GM21526 (cell line): ENCODE results near the gene RNU1-3.
"Not testable (repeated sequence)": the region's sequence is repeated elsewhere in the genome, so short reads cannot be mapped to it uniquely, and the experiment has no call there.

Source experiments
- ATAC-seq: cut with Tn5 transposase; IDR thresholded peaks from one replicate; pipeline ENCODE4 v1.9.1; 2021; ENCODE audit warnings: moderate library complexity; ENCODE audit not compliant: unreplicated experiment, low FRiP score

The RNU1-3 gene

DNA sequence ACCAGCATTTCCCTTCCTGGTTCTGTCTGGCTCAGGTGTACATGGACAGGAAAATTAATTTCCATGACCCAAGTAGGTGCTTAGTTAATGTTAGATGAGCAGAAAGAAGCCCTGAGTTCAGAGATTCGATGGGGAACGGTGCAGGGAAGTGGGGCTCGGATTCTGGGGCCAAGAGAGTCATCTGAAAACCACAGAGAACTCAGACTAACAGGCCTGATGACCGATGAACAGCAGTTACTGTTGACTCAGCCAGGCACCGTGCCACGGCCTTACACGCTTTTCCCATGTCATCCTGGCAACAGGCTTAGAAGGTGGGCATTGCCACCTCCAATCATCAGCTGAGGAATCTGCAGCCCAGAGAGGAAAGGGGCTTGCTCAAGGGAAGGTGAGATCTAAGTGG lies 43.4 kb downstream of the RNU1-3 start:
- ATAC-seq = not testable (repeated sequence)

DNA sequence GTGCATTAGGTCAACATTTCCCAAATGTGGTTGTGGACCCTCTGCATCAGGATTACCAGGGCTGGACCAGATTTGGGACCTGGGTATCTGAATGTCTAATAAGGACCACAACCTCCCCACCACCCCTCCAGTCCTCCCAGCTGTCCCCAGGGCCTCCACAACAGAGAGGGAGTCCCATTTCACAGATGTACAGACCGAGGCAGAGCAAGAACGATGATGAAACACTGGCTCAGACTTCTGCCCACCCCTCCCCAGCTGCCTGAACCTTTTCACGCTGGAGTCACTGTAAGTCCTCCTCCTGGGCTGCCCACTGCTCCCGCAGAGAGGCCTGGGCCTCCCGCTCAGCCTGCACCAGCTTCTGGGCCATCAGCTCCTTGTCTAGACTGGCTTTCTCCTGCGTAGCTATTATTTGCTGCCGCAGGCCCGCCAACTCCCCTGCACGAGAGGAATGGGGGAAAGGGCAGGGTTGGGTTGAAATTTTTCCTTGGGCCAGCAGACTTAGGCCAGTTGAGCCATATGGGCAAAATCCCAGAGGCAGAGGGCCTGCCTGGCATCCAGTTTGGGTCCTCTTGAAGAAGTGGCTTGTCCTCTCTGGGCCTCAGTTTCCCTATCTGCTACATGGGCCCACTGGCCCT lies 45.0 kb downstream of the RNU1-3 start:
- ATAC-seq = not testable (repeated sequence)

DNA sequence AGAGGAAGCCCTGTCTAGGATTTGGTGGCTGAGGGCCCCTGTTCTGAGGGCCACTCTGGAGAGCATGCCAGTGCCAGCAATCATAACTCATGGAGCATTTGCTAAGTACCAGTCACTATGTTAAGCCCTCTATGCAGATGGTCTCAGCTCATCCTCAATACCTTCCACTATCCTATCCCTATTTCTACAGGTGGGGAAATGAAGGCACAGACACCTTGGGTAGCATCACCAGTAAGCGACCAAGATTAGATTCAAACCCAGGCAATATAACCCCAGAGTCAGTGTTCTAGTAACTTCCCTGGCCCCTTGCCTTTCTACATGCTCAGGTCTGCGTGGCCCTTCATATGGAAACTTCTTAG lies 45.5 kb downstream of the RNU1-3 start:
- no peak for ATAC-seq

DNA sequence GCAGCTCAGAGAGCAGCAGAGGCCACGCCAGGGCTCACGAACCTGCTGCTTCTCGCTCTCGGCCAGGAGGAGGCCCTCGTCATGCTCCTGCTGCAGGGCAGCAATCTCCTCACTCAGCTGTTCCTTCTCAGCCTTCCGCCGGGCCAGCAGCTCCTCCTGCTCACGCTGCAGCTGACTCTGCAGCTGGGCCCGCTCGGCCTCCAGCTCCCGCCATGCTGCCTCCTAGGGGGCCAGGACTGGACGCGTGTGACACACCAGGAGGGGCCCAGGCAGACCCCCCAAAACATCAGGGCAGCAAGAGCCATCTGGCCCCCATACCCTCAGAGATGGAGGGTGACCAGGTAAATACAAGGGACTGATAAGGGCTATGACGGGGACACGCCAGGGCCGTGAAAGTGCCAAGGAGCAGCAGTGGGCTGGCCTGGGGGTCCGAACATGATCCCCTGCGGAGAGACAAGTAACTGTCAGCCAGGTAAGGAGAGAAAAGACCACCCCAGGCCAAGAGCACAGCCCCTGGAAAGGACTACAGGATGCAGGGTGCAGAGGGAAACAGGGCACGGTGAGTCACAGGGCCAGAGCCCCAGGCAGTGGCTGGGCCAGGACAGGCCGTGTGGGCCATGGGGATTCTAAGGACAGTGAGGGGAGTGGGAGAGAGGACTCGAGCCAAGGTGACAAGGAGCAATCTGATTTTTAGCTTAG lies 46.8 kb downstream of the RNU1-3 start:
- ATAC-seq = not testable (repeated sequence)

DNA sequence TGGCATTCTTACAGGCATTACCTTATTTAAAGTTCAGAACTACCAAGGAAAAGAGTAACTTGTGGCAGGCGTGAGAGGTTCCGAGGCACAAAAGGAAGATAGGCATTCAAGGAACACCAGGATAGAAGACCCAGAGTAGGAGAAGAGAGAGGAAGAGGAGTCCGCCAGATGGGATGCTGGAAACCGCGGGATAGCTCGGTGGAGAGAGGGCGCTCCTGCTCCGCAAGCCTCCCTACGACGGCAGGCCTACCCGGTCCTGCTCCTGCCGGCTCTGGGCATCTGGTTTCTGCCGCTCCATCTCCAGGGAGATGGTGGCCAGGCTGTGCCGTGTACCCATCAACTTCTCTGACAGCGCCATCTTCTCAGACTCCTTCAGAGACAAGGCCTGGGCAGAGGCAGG lies 48.0 kb downstream of the RNU1-3 start:
- no peak for ATAC-seq

DNA sequence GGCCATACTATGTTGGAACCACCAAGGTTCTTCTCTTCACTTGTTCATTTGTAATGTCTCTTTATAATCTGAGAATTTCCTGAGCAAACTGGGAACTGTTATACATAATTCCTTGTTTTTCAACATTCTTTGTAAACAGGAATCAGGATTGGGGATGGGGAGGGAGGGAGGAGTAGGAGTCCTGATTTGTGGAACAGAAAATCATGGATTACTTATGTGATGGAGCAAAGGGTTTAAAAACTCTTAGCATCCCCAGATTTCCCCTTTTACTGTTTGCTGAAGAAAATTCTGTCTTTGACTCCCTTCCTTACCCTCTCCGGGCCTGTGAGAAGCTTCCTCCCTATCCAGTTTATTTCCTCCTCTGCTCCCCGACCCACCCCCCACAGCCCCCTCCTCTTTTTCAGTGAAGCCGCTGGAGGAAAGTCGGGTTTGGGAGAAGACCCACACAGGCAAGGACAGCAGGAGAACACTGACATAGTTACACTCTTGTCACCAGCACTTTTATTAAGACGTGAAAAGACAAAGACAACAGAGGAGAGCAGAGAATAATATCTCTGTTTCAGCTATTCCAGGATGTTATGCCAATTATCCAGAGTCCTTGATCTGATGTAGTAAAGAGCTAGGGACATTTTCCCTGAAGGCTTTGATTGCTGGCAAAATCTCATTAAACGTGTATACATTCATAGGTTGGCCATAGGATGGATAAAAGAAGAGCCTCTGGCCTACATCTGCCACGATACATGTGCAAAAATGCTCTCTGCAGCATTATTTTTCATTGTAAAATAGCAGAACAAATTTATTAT lies 48.8 kb downstream of the RNU1-3 start:
- no peak for ATAC-seq

DNA sequence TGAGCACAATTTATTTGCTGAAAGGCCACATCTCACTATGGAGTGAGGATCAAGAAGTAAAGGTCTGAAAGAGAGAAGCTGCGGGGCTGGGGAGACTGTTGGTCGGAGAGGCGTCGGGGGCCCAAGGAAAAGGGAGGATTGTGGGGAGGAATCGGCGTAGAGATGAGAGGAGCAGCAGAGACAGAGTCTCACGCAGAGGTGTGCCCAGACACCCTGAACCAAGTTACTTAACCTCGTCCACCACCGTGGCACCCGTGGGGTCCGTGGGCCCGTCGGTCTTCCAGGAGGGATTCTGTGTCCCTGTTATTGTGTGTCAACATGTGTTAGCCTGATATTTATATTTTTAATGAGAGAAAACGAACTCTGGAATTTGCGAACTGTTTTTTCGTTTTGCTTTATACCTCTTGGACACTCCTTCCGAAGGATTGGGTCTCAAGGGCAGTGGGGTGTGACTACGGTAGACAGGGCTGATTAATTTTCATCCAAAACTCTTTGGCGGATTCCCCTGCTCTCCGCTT lies 49.6 kb downstream of the RNU1-3 start:
- ATAC-seq = no peak
